H1 (cell line): ENCODE measurements around the gene DTL. TPM values are rescaled to one million over a fixed set of nuclear protein-coding genes. Genes with fewer than 3 reads are reported as not detected.

Source experiments
- CTCF ChIA-PET: fragments of 300-600 bp; sonication (Branson Sonifier 250); formaldehyde crosslinking; loops from one replicate; lab custom pipeline; 2021; ENCODE audit not compliant: partially characterized antibody; lab: Charles Lee
- POLR2A ChIA-PET: fragments of 300-600 bp; sonication (Branson Sonifier 250); formaldehyde crosslinking; loops from one replicate; lab custom pipeline; 2021; ENCODE audit warnings: inconsistent platforms; ENCODE audit not compliant: partially characterized antibody; lab: Charles Lee
- DNase-seq, 2 experiments: peaks; one replicate each; pipeline versions ENCODE4 v3.0.0 to v3.0.0-alpha.2; 2010 to 2022; ENCODE audit warnings: low spot score in 2 of 2, low read depth in 1 of 2, mixed read lengths in 1 of 2
- FAIRE-seq: peaks from 2 replicates; lab custom pipeline; 2011; peaks lifted over from hg19 to GRCh38; lab: Jason Lieb, UNC
- H2AFZ ChIP-seq: 2 replicates; pipeline ENCODE4 v1.8.1; 2012; ENCODE audit warnings: low read length, inconsistent platforms
- H2AK5ac ChIP-seq: 2 replicates; pipeline ENCODE4 v1.6.1; 2013; ENCODE audit warnings: low read depth, low read length
- H2BK120ac ChIP-seq: replicated peaks from 2 replicates; pipeline ENCODE3; 2013; ENCODE audit warnings: low read depth, low read length, inconsistent platforms
- H2BK12ac ChIP-seq: 2 replicates; pipeline ENCODE4 v1.6.1; 2013; ENCODE audit warnings: low read depth, low read length
- H2BK15ac ChIP-seq: 2 replicates; pipeline ENCODE4 v1.6.1; 2013; ENCODE audit warnings: low read length
- H2BK20ac ChIP-seq: 2 replicates; pipeline ENCODE4 v1.6.1; 2013; ENCODE audit warnings: low read length
- H2BK5ac ChIP-seq: 2 replicates; pipeline ENCODE4 v1.6.1; 2013; ENCODE audit warnings: low read depth, low read length
- H3K14ac ChIP-seq: 2 replicates; pipeline ENCODE4 v1.6.1; 2013; ENCODE audit warnings: inconsistent platforms; ENCODE audit not compliant: insufficient read length
- H3K18ac ChIP-seq: 2 replicates; pipeline ENCODE4 v1.6.1; 2013; ENCODE audit warnings: low read length; ENCODE audit errors: extremely low read depth
- H3K23ac ChIP-seq: 2 replicates; pipeline ENCODE4 v1.6.1; 2013; ENCODE audit warnings: inconsistent platforms; ENCODE audit not compliant: insufficient read length
- H3K23me2 ChIP-seq: 2 replicates; pipeline ENCODE4 v1.6.1; 2013; ENCODE audit warnings: low read depth, low read length
- H3K27ac ChIP-seq: 2 replicates; pipeline ENCODE4 v1.6.1; 2011; ENCODE audit warnings: low read depth, low read length, inconsistent platforms
- H3K27me3 ChIP-seq, 4 experiments: replicated peaks in 1 of 4; 1 replicate in 1 of 4; 2 replicates in 3 of 4; pipeline versions ENCODE4 v1.6.1 to v1.8.1; 2011 to 2013; ENCODE audit warnings: low read length in 3 of 4, mild to moderate bottlenecking in 3 of 4, inconsistent platforms in 2 of 4, mixed read lengths in 2 of 4, moderate library complexity in 1 of 4; ENCODE audit not compliant: control insufficient read depth in 3 of 4, insufficient read depth in 3 of 4; ENCODE audit errors: extremely low read depth in 1 of 4
- H3K36me3 ChIP-seq, 4 experiments: 2 replicates each; pipeline versions ENCODE4 v1.6.1 to v1.8.1; 2011 to 2013; ENCODE audit warnings: mild to moderate bottlenecking in 4 of 4, low read length in 3 of 4, moderate library complexity in 2 of 4, control low read depth in 1 of 4, inconsistent platforms in 1 of 4; ENCODE audit not compliant: insufficient read depth in 4 of 4, control insufficient read depth in 2 of 4
- H3K4ac ChIP-seq: replicated peaks from 2 replicates; pipeline ENCODE3; 2013; ENCODE audit warnings: low read length, low read depth, mixed read lengths, inconsistent platforms; ENCODE audit not compliant: insufficient read length
- H3K4me1 ChIP-seq, 4 experiments: replicated peaks in 1 of 4; 1 replicate in 1 of 4; 2 replicates in 3 of 4; pipeline versions ENCODE4 v1.6.1 to v1.8.1; 2011 to 2013; ENCODE audit warnings: low read length in 3 of 4, inconsistent platforms in 2 of 4, mixed read lengths in 1 of 4; ENCODE audit not compliant: insufficient read depth in 4 of 4, control insufficient read depth in 3 of 4
- H3K4me2 ChIP-seq, 2 experiments: 2 replicates each; pipeline versions ENCODE4 v1.6.1 to v1.8.1; 2011 to 2013; ENCODE audit warnings: low read depth in 2 of 2, low read length in 2 of 2, control low read depth in 1 of 2, inconsistent platforms in 1 of 2, mild to moderate bottlenecking in 1 of 2; ENCODE audit not compliant: insufficient read depth in 1 of 2
- H3K4me3 ChIP-seq, 4 experiments: fragments of 200-600, 300-600 bp in 1 of 4; sonication (generic), shearing (Covaris generic), sonication (Bioruptor Twin) in 1 of 4; 2 replicates each; pipeline versions ENCODE4 v1.5.1 to v1.8.1; 2011 to 2016; ENCODE audit warnings: low read length in 4 of 4, low read depth in 3 of 4, control low read depth in 2 of 4, inconsistent platforms in 2 of 4, mild to moderate bottlenecking in 2 of 4, mixed read lengths in 1 of 4, moderate library complexity in 1 of 4; ENCODE audit not compliant: insufficient read depth in 2 of 4; ENCODE audit errors: extremely low read depth in 1 of 4
- H3K56ac ChIP-seq: replicated peaks from 2 replicates; pipeline ENCODE3; 2013; ENCODE audit warnings: low read depth, mild to moderate bottlenecking, mixed read lengths, low read length, inconsistent platforms; ENCODE audit not compliant: insufficient read length
- H3K79me1 ChIP-seq: 2 replicates; pipeline ENCODE4 v1.6.1; 2013; ENCODE audit warnings: low read depth, low read length, control low read depth
- H3K79me2 ChIP-seq, 2 experiments: 2 replicates each; pipeline versions ENCODE4 v1.6.1 to v1.8.1; 2012 to 2013; ENCODE audit warnings: low read length in 2 of 2, mild to moderate bottlenecking in 2 of 2, inconsistent platforms in 1 of 2; ENCODE audit not compliant: insufficient read depth in 2 of 2, control insufficient read depth in 1 of 2
- H3K9ac ChIP-seq, 4 experiments: replicated peaks in 1 of 4; 1 replicate in 1 of 4; 2 replicates in 3 of 4; pipeline versions ENCODE4 v1.6.1 to v1.8.1; 2011 to 2013; ENCODE audit warnings: low read depth in 3 of 4, low read length in 3 of 4, control low read depth in 2 of 4, mild to moderate bottlenecking in 2 of 4, moderate library complexity in 2 of 4, inconsistent platforms in 1 of 4; ENCODE audit errors: extremely low read depth in 1 of 4
- H3K9me3 ChIP-seq, 2 experiments: 2 replicates each; pipeline versions ENCODE4 v1.6.1 to v1.8.1; 2012 to 2013; ENCODE audit warnings: mild to moderate bottlenecking in 2 of 2, moderate library complexity in 2 of 2, control low read depth in 1 of 2, inconsistent platforms in 1 of 2, low read depth in 1 of 2, low read length in 1 of 2, mixed read lengths in 1 of 2; ENCODE audit not compliant: insufficient read depth in 2 of 2
- H4K20me1 ChIP-seq, 2 experiments: replicated peaks in 1 of 2; 2 replicates each; pipeline versions ENCODE3 to v1.8.1; 2011 to 2013; ENCODE audit warnings: inconsistent platforms in 2 of 2, low read length in 2 of 2, mild to moderate bottlenecking in 1 of 2; ENCODE audit not compliant: insufficient read depth in 2 of 2, control insufficient read depth in 1 of 2
- H4K5ac ChIP-seq: 2 replicates; pipeline ENCODE4 v1.6.1; 2013; ENCODE audit warnings: low read length, low read depth, mixed read lengths, inconsistent platforms; ENCODE audit not compliant: insufficient read length
- H4K8ac ChIP-seq: 2 replicates; pipeline ENCODE4 v1.8.0; 2013; ENCODE audit warnings: mild to moderate bottlenecking, moderate library complexity, low read length, inconsistent platforms; ENCODE audit not compliant: insufficient read depth; ENCODE audit errors: extremely low read depth
- H4K91ac ChIP-seq: replicated peaks from 2 replicates; pipeline ENCODE3; 2013; ENCODE audit warnings: low read length, mixed read lengths, inconsistent platforms; ENCODE audit not compliant: insufficient read length
- CBX5 ChIP-seq: fragments of 300-800, 300-1000 bp; sonication (generic); IDR thresholded peaks from 2 replicates; pipeline ENCODE4 v1.7.1; 2016; ENCODE audit warnings: antibody characterized with exemption, low read length, low read depth
- CBX8 ChIP-seq: fragments of 300-800, 300-1000 bp; sonication (generic); IDR thresholded peaks from 2 replicates; pipeline ENCODE4 v1.7.1; 2016; ENCODE audit warnings: low read depth, low read length, borderline replicate concordance
- CHD2 ChIP-seq: IDR thresholded peaks from 2 replicates; pipeline ENCODE4 v1.6.1; 2012; ENCODE audit warnings: low read length, improper control_type of control experiment
- EP300 ChIP-seq, 2 experiments: IDR thresholded peaks; 1 replicate in 1 of 2; 2 replicates in 1 of 2; pipeline ENCODE4 v1.6.1; 2011 to 2012; ENCODE audit warnings: low read depth in 2 of 2, low read length in 2 of 2, mild to moderate bottlenecking in 2 of 2, borderline replicate concordance in 1 of 2, inconsistent platforms in 1 of 2, moderate library complexity in 1 of 2
- FOSL1 ChIP-seq: IDR thresholded peaks from 2 replicates; pipeline ENCODE4 v1.6.1; 2011; ENCODE audit warnings: mild to moderate bottlenecking, low read depth, low read length, moderate library complexity; ENCODE audit not compliant: insufficient read depth
- KDM4A ChIP-seq: IDR thresholded peaks from one replicate; pipeline ENCODE4 v1.7.1; 2012; ENCODE audit warnings: low read depth, mild to moderate bottlenecking, moderate library complexity, low read length, inconsistent platforms; ENCODE audit not compliant: severe bottlenecking
- KDM5A ChIP-seq: fragments of 200-600 bp; IDR thresholded peaks from 2 replicates; pipeline ENCODE4 v1.7.1; 2012; ENCODE audit warnings: mild to moderate bottlenecking, low read length, inconsistent platforms, mixed read lengths
- SIN3A ChIP-seq, 2 experiments: IDR thresholded peaks in 1 of 2; conservative IDR thresholded peaks in 1 of 2; 2 replicates each; pipeline ENCODE4 v1.6.1; 2011 to 2012; ENCODE audit warnings: low read length in 2 of 2, improper control_type of control experiment in 1 of 2, low read depth in 1 of 2, mild to moderate bottlenecking in 1 of 2
- TCF12 ChIP-seq: IDR thresholded peaks from 2 replicates; pipeline ENCODE4 v1.6.1; 2011; ENCODE audit warnings: low read depth, mild to moderate bottlenecking, low read length
- TEAD4 ChIP-seq: IDR thresholded peaks from 2 replicates; pipeline ENCODE4 v1.6.1; 2012; ENCODE audit warnings: low read depth, low read length, inconsistent platforms, mixed read lengths
- WGBS, 2 experiments: shearing (Covaris generic) in 1 of 2; methylation state at CpG; one replicate each; pipeline versions ENCODE4 v1.1.6 to v1.1.7; 2013 to 2015; ENCODE audit warnings: low lambda C conversion rate in 2 of 2, mixed read lengths in 2 of 2, inconsistent platforms in 1 of 2, low coverage in 1 of 2, missing lambda C conversion rate in 1 of 2; ENCODE audit not compliant: insufficient replicate concordance in 2 of 2, insufficient coverage in 1 of 2, insufficient read length in 1 of 2; ENCODE audit errors: extremely low coverage in 1 of 2, missing lambda C conversion rate in 1 of 2; 5-methylcytosine and 5-hydroxymethylcytosine counted together
- polyA plus RNA-seq, 7 experiments: library from polyadenylated mRNA; depleted of rRNA in 3 of 7; stranded (reverse) in 5 of 7; unstranded in 2 of 7; fragments of >200 nt in 5 of 7; fragments of 200-250 nt in 2 of 7; gene quantifications; 1 replicate in 5 of 7; 2 replicates in 1 of 7; 4 replicates in 1 of 7; pipeline versions ENCODE4 v1.2.1 to v1.2.3, GENCODE V29; 2011 to 2013; ENCODE audit warnings: missing spikeins in 2 of 7, mixed read lengths in 2 of 7
- total RNA-seq: library from RNA; stranded (reverse); fragmentation: NEBNext Ultra II Directional; extraction: Animal tissue kit (Norgen Biotek cat#: 25700); gene quantifications from 2 replicates; pipeline ENCODE4 v1.2.1, GENCODE V29; 2021

DTL gene
- total and polyA plus RNA-seq, 2 of the 8 experiments (the other 6 are each of a cell fraction or from before 2014, with no cell fraction given) = 36.0 to 46.9 TPM

DNA sequence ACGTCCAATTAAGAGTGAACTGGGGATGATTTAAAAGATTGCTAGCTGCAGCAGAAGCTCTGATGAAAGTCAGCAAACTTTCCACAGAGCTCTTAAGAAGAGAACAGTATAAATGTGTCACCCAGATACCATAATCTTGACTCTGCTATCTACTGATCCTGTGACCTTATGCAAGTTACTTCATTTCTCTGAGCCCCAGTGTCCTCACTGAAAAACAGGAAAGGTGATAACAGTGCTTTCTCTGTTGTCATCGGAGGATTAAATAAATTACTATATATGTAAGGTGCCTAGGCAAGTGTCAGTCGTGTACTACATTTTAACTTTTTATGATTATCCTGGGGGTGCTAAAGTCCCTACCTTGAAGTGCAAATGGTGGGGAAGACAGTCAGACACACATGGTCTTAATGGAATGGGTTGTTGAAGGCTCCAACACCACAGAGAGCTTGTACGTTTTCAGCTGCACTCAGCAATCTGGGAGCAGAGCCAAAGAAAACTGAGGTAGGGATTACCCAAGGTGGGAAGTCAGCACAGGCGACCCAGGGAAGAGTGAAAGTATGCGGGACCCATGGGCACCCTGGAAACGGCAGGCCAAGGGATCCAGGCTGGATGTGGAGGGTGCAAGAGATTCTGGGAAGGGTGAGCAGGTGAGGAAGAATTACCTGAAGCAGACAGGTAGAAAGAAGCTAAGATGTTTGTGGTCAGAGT, 82.8 kb downstream of the DTL start:
- no peaks in the 10 kb centered on the region for H3K79me2 ChIP-seq
- H3K4me2 ChIP-seq = no peak overlapping the region
- H2BK5ac ChIP-seq = no peak overlapping the region
- no peak overlapping the region for H2AFZ ChIP-seq
- H3K79me1 ChIP-seq = no peaks in the 10 kb centered on the region; the same call in 1 of the 2 replicates
- H4K91ac ChIP-seq = no peak overlapping the region
- WGBS, 2 experiments = 74% methylated on average over 7 of the region's 7 CpGs; no CpG with 5 or more reads in 1 of the 2 experiments
- DNase-seq = no peak
- ChIA-PET CTCF (interaction anchor here (0.6 to 1.1 kb wide), 6 partner anchors 12 to 296 kb away, joined by 3 to 5 read pairs (median 3); partner anchors contain the start of gene PACC1), POLR2A (interaction anchor here (0.7 to 1.2 kb wide), 3 partner anchors 12 to 83 kb away, joined by 3 to 5 read pairs (median 4); partner anchors contain the start of genes DTL and INTS7)
- H3K27me3 ChIP-seq = no peaks in the 10 kb centered on the region
- no peak overlapping the region for H3K9ac ChIP-seq
- no peaks in the 10 kb centered on the region for H3K36me3 ChIP-seq
- H3K56ac ChIP-seq = no peak overlapping the region
- no peak overlapping the region for H3K4me3 ChIP-seq
- H3K14ac ChIP-seq = no peak overlapping the region
- TF ChIP-seq KDM4A (no peak), TEAD4 (no peak), FOSL1 (no peak), CHD2 (no peak), CBX8 (no peak), EP300 (IDR thresholded peaks at IDR 0.05; ENCODE audit: borderline replicate concordance in 1 of 2, low read depth in 2 of 2, low read length in 2 of 2) (no peak), SIN3A (conservative IDR thresholded peaks at IDR 0.05 in 1 of 2, IDR thresholded peaks at IDR 0.05 in 1 of 2; ENCODE audit: low read depth in 1 of 2, low read length in 2 of 2) (no peak), KDM5A (no peak), CBX5 (no peak), TCF12 (no peak)
- FAIRE-seq = no peak
- H4K8ac ChIP-seq = no peak overlapping the region; the same call in 1 of the 2 replicates
- H4K5ac ChIP-seq = no peak overlapping the region
- H3K23me2 ChIP-seq = no peaks in the 10 kb centered on the region
- H2AK5ac ChIP-seq = no peak overlapping the region
- no peak overlapping the region for H3K4ac ChIP-seq
- H3K4me1 ChIP-seq = no peaks in the 10 kb centered on the region
- no peak overlapping the region for H2BK20ac ChIP-seq
- no peaks in the 10 kb centered on the region for H4K20me1 ChIP-seq
- no peaks in the 10 kb centered on the region for H3K9me3 ChIP-seq
- no peak overlapping the region for H2BK120ac ChIP-seq
- no peak overlapping the region for H3K23ac ChIP-seq
- H2BK15ac ChIP-seq = no peak overlapping the region
- no peak overlapping the region for H2BK12ac ChIP-seq
- H3K27ac ChIP-seq = no peak overlapping the region
- no peak overlapping the region for H3K18ac ChIP-seq
